ENCODE results near the gene PCDHA3. TPM values are rescaled to one million over a fixed set of nuclear protein-coding genes. Genes with fewer than 3 reads are reported as not detected.
"Not testable (repeated sequence)": the region's sequence is repeated elsewhere in the genome, so short reads cannot be mapped to it uniquely, and the experiment has no call there.

Gene PCDHA3
- total RNA-seq, 2 donors from 2014 or later = 1.3 to 2.8 TPM

GRCh38 chr5:140833993-140834392, 33.1 kb downstream of the PCDHA3 start, which contains the start of gene PCDHA7:
TSS of gene PCDHA7 (plus strand) at chr5:140834269. CDS start at chr5:140834384, 115 bp downstream.
- Mint-ChIP-seq H3K27ac (peak within 1 kb of the TSS; percentile 96), H3K36me3 (ENCODE audit: low read depth) (peaks cover 22% of the 10 kb centered on the region), H3K4me3 (peak within 1 kb of the TSS; percentile 95), H3K4me1 (peaks cover 8% of the 10 kb centered on the region), H3K27me3 (ENCODE audit: insufficient read depth) (no peaks in the 10 kb centered on the region), H3K9me3 (peaks cover 13% of the 10 kb centered on the region)
- DNase-seq = no peak
- 87 to 88% methylated on average over 7 to 8 of the region's 8 CpGs for WGBS, 2 experiments (ENCODE audit: insufficient coverage in 1 of 2, insufficient read length in 1 of 2)
- Histone ChIP-seq H3K4me1 (ENCODE audit: control insufficient read depth, insufficient read depth, low read length) (no peaks in the 10 kb centered on the region), H3K9me3 (ENCODE audit: control insufficient read depth, low read length) (no peaks in the 10 kb centered on the region), H3K36me3 (ENCODE audit: control insufficient read depth, insufficient read depth, low read length) (no peaks in the 10 kb centered on the region), H3K9ac (ENCODE audit: extremely low read depth, low read length, poor library complexity, severe bottlenecking) (no peak within 1 kb of the TSS), H3K27me3 (ENCODE audit: control insufficient read depth, insufficient read depth, low read length, poor library complexity, severe bottlenecking) (no peaks in the 10 kb centered on the region), H3K4me3 (ENCODE audit: low read length) (no peak within 1 kb of the TSS), H3K27ac (ENCODE audit: low read depth, low read length) (no peak within 1 kb of the TSS)
- TF ChIP-seq, protein P1, sequence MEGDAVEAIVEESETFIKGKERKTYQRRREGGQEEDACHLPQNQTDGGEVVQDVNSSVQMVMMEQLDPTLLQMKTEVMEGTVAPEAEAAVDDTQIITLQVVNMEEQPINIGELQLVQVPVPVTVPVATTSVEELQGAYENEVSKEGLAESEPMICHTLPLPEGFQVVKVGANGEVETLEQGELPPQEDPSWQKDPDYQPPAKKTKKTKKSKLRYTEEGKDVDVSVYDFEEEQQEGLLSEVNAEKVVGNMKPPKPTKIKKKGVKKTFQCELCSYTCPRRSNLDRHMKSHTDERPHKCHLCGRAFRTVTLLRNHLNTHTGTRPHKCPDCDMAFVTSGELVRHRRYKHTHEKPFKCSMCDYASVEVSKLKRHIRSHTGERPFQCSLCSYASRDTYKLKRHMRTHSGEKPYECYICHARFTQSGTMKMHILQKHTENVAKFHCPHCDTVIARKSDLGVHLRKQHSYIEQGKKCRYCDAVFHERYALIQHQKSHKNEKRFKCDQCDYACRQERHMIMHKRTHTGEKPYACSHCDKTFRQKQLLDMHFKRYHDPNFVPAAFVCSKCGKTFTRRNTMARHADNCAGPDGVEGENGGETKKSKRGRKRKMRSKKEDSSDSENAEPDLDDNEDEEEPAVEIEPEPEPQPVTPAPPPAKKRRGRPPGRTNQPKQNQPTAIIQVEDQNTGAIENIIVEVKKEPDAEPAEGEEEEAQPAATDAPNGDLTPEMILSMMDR (conservative IDR thresholded peaks at IDR 0.05) = peak; percentile 72

- not testable (repeated sequence) for H3K27ac ChIP-seq (ENCODE audit: low read depth, low read length); H3K27me3 ChIP-seq (ENCODE audit: control insufficient read depth, insufficient read depth, low read length, poor library complexity, severe bottlenecking); H3K9me3 ChIP-seq (ENCODE audit: control insufficient read depth, low read length); H3K4me1 ChIP-seq (ENCODE audit: control insufficient read depth, insufficient read depth, low read length); H3K36me3 ChIP-seq (ENCODE audit: control insufficient read depth, insufficient read depth, low read length); H3K9ac ChIP-seq (ENCODE audit: extremely low read depth, low read length, poor library complexity, severe bottlenecking); H3K4me3 ChIP-seq (ENCODE audit: low read length); DNase-seq; H3K4me1 Mint-ChIP-seq; H3K9me3 Mint-ChIP-seq; H3K27me3 Mint-ChIP-seq (ENCODE audit: insufficient read depth)
- Mint-ChIP-seq H3K27ac (peak overlapping the region; percentile 96), H3K36me3 (ENCODE audit: low read depth) (peaks cover 17% of the 10 kb centered on the region), H3K4me3 (peak overlapping the region; percentile 95)
- WGBS, 2 experiments (ENCODE audit: insufficient coverage in 1 of 2, insufficient read length in 1 of 2) = 95 to 98% methylated on average over 16 to 23 of the region's 38 CpGs
These were observed 33.7 kb downstream of the PCDHA3 start for GRCh38 chr5:140834439-140835008.

GRCh38 chr5:140835622-140836510, 35.0 kb downstream of the PCDHA3 start:
- peaks cover 14% of the 10 kb centered on the region for H3K36me3 Mint-ChIP-seq (ENCODE audit: low read depth)

More at GRCh38 chr5:140835622-140836510, 35.0 kb downstream of the PCDHA3 start:
- Histone ChIP-seq H3K27ac (ENCODE audit: low read depth, low read length) (no peak overlapping the region), H3K27me3 (ENCODE audit: control insufficient read depth, insufficient read depth, low read length, poor library complexity, severe bottlenecking) (no peaks in the 10 kb centered on the region), H3K36me3 (ENCODE audit: control insufficient read depth, insufficient read depth, low read length) (no peaks in the 10 kb centered on the region), H3K9ac (ENCODE audit: extremely low read depth, low read length, poor library complexity, severe bottlenecking) (no peak overlapping the region), H3K9me3 (ENCODE audit: control insufficient read depth, low read length) (no peaks in the 10 kb centered on the region), H3K4me3 (ENCODE audit: low read length) (no peak overlapping the region), H3K4me1 (ENCODE audit: control insufficient read depth, insufficient read depth, low read length) (no peaks in the 10 kb centered on the region)
- 96 to 97% methylated on average over 75 to 103 of the region's 103 CpGs for WGBS, 2 experiments (ENCODE audit: insufficient coverage in 1 of 2, insufficient read length in 1 of 2)
- Mint-ChIP-seq H3K9me3 (peaks cover 10% of the 10 kb centered on the region), H3K27ac (no peak overlapping the region), H3K4me1 (peaks cover 8% of the 10 kb centered on the region), H3K27me3 (ENCODE audit: insufficient read depth) (no peaks in the 10 kb centered on the region), H3K4me3 (no peak overlapping the region)
- DNase-seq = no peak
- TF ChIP-seq, protein P1 (conservative IDR thresholded peaks at IDR 0.05) = no peak
